ENCODE results near the gene PLEKHG3.

The PLEKHG3 gene

DNA sequence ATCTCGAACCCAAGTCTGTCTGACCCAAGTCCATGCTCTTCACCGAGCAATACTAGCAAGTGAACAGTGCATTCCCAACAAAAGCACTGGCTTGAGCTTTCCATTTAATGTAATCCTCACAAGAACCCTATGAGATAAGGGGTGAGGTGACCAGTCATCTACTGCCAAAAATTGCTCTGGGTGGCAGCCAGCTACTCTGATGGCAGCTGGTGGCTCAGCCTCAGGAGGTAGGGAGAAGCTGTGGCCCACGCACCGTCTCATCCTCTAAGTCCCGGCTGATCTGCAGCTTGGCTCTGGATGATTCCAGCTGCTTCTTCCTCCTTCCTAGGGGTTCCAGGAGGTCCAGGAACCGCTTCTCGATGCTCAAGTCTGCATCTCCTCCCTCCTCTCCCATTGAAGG lies 75.2 kb downstream of the PLEKHG3 start:
- DNase-seq (ENCODE audit: low read depth in 1 of 2, low spot score in 1 of 2) = no peak

DNA sequence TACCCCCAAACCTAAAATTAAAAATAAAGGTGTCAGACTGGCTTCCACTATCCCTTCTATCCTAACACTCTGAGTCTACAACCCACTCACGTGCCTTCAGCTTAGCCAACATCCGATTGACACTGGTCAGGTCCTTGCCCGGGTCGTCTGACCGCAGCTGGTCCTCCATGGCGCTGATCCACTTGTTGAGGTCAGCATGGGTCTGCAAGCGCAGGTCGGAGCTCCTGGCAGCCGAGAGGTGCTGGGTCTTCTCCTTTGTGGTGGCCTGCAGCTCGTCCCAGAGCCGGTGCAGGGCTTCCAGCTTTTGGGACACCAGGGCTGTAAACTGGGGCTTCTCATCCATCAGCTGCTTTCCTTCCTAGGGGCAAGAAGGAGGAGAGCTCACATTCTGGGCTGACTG lies 78.0 kb downstream of the PLEKHG3 start:
- no peak for DNase-seq (ENCODE audit: low read depth in 1 of 2, low spot score in 1 of 2)

DNA sequence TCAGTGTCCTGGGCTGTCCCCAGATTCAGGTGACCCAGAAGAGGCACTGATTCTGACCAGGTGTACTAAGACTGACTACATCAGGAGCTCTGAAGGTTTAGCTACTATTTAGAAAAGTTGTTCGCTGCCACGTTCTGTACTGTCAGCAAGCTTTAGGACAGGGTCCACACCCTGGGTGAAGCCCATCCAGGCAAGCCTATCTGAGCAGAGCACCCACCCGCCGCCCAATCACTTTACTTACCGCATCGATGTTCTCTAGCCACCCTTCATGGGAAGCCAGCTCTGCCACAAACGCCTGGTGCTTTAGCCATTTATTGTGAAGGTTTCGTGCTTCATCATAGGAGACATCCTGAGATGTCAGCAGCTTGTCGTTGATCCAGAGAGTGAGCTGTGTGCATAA lies 79.8 kb downstream of the PLEKHG3 start:
- no peak for DNase-seq (ENCODE audit: low read depth in 1 of 2, low spot score in 1 of 2)

DNA sequence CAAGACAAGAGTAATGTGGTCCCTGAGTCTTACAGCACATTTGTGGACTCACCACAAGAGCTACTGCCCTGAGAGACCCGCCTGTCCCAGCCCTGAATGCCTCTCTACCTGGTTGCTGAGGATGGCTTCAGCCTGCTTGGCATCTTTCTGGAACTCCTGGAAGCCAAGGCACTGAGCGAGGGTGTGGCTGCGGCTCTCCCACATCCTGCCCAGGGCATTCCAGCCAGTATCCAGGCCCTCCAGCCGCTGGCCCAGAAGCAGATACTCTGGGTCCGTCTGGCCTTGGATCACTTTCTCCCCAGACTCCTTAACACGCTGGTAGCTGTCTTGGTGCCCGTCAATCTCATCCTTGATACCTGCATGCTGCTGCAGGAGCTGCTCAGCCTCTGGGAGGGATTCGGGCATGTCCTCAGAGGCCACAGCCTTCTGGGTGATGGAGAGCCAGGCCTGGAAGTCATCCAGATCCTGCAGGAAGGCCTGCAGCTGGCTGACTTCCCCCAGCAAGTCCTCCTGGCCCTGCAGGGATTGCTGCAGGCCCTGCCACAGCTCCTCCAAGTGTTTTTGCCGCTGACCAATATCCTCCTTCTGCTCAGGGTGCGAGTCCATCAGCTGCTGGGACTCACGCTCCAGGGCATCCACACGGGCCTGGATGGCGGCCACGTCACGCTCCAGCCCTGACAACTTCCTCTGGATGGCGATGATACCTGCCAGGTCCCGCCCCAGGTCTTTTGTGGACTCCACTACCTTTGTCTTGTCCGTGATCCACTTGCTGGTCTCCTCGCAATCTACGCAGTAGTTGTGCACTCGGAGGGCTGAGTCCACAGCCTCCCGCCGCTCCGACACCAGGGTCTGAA lies 82.3 kb downstream of the PLEKHG3 start:
- no peak for DNase-seq (ENCODE audit: low read depth in 1 of 2, low spot score in 1 of 2)

DNA sequence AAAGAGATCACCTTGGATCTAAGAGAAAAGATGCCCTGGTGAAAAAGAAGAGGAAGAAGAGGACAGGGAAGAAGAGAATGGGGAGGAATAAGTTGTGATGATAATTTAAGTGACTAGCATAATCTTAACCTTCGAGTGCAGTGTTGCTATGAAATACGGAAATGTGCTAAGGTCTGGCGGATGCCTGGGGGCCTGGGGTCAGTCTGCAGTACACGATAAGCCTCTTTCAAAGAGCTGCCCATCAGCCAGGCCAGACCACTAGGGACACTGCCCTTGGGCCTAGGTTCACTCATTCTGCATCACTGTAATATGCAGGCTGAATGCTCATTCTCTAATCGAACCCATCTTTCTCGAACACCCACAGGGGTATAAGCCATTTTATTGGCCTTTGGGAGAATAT lies 83.4 kb downstream of the PLEKHG3 start:
- DNase-seq (ENCODE audit: low read depth in 1 of 2, low spot score in 1 of 2) = no peak

DNA sequence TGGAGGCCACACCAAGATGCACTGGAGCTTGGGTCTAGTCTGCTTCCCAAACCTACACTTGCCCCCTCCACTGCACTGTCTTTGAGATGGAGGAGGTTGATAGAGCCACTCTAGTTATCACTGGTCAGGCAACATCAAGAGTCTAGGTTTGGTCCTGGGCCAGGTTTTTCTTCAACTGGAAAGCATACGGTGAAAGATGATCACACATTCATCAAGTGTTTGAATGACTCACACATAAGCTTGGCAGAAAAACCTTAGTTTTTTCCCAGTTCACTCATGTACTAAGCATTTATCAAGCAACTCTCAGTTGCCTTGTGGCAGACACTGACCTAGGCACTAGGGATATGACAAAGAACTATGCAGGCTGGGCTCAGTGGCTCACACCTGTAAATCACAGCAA lies 84.5 kb downstream of the PLEKHG3 start:
- DNase-seq (ENCODE audit: low read depth in 1 of 2, low spot score in 1 of 2) = no peak

DNA sequence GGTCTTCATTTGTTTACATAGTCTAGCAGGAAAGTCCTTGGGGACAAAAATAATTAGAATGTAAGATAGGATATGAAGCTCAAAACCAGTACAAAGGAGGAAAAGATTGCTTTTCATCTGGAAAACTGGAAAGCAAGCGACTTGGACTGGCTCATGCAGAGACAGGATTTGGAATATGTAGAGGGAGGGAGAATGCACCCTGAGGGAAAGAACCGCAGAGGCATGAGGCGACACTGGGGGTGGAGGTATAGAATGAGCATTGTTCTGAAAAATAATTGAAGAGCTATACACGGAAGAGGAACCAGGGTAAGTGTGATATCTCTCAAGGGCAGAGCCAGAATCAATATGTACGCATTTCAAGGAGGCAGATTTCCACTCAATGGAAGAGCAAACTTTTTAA lies 85.5 kb downstream of the PLEKHG3 start:
- no peak for DNase-seq (ENCODE audit: low read depth in 1 of 2, low spot score in 1 of 2)

DNA sequence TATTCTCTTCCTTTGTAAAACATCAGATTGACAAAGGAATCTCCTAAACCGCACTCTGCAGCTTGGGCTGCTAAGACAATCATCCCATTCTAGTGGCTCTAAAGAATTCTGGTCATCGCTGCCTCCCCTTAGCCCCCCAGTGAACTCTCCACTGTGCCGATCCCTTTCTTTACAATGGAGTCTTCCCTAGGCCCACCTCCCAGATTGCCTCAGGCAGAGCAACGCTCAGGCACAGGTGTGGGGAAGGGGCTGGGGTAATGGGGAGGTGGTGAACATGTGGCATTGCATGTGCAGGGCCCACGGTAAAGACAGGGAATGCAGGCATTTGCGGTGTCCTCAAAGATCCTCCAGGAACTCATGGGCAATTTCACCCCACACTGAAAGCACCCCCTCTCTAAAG lies 86.3 kb downstream of the PLEKHG3 start:
- no peak for DNase-seq (ENCODE audit: low read depth in 1 of 2, low spot score in 1 of 2)

DNA sequence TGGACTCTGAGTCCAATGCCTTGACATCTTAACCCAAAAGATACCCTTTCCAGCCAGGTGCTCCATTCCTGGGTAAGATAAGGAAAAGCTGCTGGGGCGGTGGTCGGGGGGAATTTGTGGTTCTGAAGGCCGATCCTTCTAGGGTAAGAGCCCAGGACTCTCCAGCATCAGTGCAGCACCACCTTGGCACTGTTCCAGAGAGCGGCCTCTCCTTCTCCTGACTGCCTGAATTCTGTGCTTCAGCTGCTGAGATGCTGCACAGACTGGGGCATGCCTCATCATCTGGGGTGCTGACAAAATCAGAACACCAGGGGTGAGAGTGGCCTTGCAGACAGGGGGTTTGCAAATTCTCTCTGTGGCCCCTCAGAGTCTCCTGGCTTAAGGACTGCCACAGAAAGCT lies 88.0 kb downstream of the PLEKHG3 start:
- no peak for DNase-seq (ENCODE audit: low read depth in 1 of 2, low spot score in 1 of 2)

DNA sequence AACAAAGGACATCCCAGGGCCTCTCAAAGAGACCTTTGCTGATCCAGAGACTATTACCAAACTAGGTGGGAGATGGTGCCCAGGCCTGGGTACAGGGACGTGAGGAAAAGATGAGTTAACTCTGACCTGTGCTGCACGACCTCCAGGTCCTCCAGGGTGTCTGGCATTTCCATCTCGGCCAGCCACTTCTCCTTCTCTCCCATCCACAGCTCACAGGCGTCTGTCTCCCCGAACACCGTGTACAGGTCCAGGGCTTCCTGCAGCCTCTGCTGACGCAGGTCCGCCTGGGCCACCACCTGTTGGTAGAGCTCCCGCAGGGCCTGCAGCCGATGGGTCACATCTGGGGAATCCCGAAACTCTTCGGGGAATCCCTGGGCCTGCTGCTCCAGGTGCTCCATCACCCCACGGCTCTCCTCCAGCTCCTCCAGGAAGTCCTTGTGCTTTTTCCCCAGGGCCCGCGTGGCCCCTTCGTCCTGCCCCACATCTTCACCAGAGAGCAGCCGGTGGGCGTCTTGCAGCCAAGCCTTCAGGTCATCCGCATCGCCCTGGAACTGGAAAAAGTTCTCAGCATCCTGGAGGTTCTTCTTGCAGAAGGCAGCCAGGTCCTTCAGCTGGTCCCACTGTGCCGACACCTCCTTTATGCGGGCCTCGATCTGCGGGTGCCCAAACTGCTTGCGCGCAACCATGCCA lies 88.8 kb downstream of the PLEKHG3 start:
- no peak for DNase-seq (ENCODE audit: low read depth in 1 of 2, low spot score in 1 of 2)

DNA sequence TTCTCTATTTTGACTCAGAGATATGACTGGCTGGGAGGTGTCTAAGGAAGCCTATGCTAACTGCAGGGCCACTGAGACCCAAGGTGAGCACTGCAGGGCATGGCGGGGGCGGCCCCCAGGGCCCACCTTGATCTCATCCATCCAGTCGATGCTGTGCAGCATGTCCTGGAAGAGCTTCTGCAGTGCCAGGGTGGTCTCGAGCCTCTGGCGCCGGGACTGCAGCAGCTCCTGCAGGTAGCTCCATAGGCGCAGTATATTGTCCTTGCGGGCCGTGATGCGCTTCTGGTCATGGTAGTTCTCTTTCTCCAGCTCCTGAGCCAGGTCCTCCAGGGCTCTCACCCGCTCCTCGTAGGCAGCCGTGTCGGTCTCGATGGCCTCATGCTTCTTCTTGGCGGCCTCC lies 91.0 kb downstream of the PLEKHG3 start:
- DNase-seq (ENCODE audit: low read depth in 1 of 2, low spot score in 1 of 2) = no peak

DNA sequence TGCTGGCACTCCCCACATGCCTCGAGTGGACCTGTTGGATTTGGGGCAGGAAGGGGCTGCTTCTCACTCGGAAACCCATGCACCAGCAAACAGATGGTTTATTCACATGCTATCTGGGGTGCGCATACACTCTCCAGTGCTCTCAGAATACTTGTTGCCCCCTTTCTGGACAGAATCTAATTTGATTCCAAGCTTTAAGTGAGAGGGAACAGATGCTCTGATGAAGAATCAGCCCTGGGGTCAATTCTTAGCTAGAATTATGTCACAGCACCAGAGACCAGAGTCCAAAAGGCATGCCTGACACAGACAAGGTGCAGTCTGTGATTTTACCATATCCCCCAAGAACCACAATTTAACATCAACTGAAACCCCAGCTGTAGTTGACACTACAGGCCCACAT lies 91.7 kb downstream of the PLEKHG3 start:
- no peak for DNase-seq (ENCODE audit: low read depth in 1 of 2, low spot score in 1 of 2)

DNA sequence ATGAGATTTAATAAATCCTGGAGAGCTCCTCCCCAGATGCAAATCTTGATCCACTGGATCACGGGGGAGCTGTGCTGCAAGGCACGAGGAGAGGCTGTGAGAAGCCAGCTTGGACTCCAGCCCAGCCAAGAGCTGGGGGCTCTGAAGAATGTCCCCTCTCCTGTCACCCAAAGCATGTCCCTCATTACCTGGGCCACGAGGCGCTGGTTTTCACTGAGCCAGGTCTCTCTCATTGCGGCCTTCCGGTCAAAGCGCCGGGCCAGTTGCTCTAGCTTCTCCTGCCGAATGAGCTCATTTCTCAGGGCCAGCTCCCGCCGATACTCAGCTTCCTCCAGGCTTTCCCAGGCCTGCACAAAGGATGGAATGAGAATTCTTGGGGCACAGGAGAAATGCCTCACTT lies 92.1 kb downstream of the PLEKHG3 start:
- no peak for DNase-seq (ENCODE audit: low read depth in 1 of 2, low spot score in 1 of 2)

DNA sequence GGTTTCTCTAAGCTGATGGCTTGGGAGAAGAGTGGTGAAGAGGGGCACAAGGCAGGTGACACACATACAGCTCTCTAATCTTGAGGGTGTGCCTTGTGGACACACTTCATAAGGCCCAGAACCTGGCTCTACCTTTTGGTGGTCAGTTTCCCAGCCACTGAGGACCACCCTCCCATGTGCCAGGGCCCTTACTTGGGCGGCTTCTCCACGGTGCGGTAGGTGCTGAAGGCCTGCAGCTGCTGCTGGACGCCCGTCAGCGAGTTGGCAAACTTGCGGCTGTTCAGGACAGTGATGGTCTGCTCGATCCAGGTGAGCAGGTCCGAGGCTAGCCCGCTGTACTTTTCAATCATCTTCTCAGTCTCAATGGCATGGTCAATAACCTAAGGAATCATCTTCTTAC lies 95.3 kb downstream of the PLEKHG3 start:
- DNase-seq (ENCODE audit: low read depth in 1 of 2, low spot score in 1 of 2) = no peak

Measured in activated T-helper 1 cell treated with anti-CD3 and anti-CD28 coated beads, Interleukin-2, amount 50 U/mL, for 16 hours (primary cell).